Measurements from ENCODE around the gene SPATA9. TPM values are rescaled to one million over a fixed set of nuclear protein-coding genes. Genes with fewer than 3 reads are reported as not detected.

The SPATA9 gene
- total and polyA plus RNA-seq, 2 donors (not counting 3 experiments of a cell fraction or from before 2014, with no cell fraction given), result 0.07 TPM; not detected in 1

DNA sequence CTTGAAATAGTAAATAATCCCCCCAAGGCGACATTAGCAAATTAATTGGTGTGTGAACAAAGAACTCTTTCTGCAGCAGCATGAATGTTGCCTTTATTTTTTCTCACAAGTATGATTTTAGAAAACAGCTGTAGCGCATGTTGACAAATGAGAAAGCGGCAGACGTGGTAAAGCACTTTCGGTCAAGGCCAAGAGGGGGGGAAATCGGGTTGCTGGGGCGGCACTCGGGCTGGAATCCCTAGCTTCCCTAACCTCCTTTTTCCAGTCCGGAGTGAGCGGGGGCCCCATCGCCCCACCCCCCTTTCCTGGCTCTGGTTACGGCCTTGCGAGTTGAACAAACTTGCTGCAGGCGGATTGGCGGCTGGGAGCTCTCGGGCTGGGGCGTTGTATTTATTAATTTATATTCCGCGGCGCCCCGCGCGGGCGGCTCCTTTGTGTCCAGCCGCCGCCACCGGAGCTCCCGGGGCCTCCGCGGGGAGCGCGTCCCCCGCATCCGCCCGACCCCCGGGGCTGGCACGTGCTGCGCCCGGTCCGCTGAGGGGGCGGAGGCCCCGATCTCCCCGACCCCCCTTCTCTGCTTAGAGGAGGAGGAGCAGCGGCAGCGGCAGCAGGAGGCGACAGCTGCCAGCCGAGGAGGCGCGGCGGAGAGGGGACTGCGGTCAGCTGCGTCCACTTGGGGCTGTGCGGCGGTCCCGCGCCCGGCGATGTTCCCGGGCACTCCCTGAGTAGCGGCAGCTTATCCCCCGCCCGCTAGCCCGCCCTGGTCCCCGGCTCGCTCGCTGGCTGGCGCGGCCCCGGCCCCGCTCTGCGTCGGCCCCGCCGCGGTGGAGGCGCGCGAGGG is 48.2 kb upstream of the SPATA9 start, which contains the start of gene RHOBTB3:
TSS of gene RHOBTB3 (plus strand) at position 607 of the 841 bp plus-strand sequence. CDS start 347 bp downstream, outside the sequence.
- TF ChIP-seq, protein P1, sequence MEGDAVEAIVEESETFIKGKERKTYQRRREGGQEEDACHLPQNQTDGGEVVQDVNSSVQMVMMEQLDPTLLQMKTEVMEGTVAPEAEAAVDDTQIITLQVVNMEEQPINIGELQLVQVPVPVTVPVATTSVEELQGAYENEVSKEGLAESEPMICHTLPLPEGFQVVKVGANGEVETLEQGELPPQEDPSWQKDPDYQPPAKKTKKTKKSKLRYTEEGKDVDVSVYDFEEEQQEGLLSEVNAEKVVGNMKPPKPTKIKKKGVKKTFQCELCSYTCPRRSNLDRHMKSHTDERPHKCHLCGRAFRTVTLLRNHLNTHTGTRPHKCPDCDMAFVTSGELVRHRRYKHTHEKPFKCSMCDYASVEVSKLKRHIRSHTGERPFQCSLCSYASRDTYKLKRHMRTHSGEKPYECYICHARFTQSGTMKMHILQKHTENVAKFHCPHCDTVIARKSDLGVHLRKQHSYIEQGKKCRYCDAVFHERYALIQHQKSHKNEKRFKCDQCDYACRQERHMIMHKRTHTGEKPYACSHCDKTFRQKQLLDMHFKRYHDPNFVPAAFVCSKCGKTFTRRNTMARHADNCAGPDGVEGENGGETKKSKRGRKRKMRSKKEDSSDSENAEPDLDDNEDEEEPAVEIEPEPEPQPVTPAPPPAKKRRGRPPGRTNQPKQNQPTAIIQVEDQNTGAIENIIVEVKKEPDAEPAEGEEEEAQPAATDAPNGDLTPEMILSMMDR (IDR thresholded peaks at IDR 0.05; ENCODE audit: extremely low read depth in 1 of 2, insufficient read depth in 1 of 2, low read depth in 1 of 2, low read length in 2 of 2), result peak in 1 of 2 donors; percentile 1
- TF ChIP-seq FOS (IDR thresholded peaks at IDR 0.05; ENCODE audit: borderline replicate concordance, insufficient read depth, low read length), result no peak
- no peak for TF ChIP-seq JUN (IDR thresholded peaks at IDR 0.05; ENCODE audit: borderline replicate concordance, insufficient read depth, insufficient read length, low read depth)
- TF ChIP-seq GATA2 (IDR thresholded peaks at IDR 0.05; ENCODE audit: insufficient read depth, insufficient read length, low read depth, low read length), result no peak
- no peak for TF ChIP-seq EZH2 (IDR thresholded peaks at IDR 0.05; ENCODE audit: borderline replicate concordance, low read depth, low read length, severe bottlenecking)
- TF ChIP-seq POLR2A (IDR thresholded peaks at IDR 0.05; ENCODE audit: low read depth, low read length), result peak; percentile 39
- TF ChIP-seq, protein P2, sequence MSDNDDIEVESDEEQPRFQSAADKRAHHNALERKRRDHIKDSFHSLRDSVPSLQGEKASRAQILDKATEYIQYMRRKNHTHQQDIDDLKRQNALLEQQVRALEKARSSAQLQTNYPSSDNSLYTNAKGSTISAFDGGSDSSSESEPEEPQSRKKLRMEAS (IDR thresholded peaks at IDR 0.05; ENCODE audit: insufficient read depth, insufficient read length), result no peak
- no peak for TF ChIP-seq MYC (IDR thresholded peaks at IDR 0.05; ENCODE audit: low read depth, low read length)
- peak; percentile 79 for TF ChIP-seq POLR2AphosphoS5 (IDR thresholded peaks at IDR 0.05; ENCODE audit: insufficient read depth, low read depth, low read length)
- peak within 1 kb of the TSS; percentile 56 for H3K27ac ChIP-seq (ENCODE audit: insufficient read depth, low read depth, low read length)
- no peaks in the 10 kb centered on the region for H3K9me1 ChIP-seq (replicated peaks; ENCODE audit: control insufficient read depth, extremely low read depth, insufficient read depth, low read length)
- no peaks in the 10 kb centered on the region for H3K27me3 ChIP-seq (ENCODE audit: control insufficient read depth in 2 of 2, insufficient read depth in 2 of 2, low read length in 2 of 2)
- peak; percentile 73 for FAIRE-seq
- CTCF ChIA-PET, result interaction anchor here (0.6 to 2.9 kb wide), 22 partner anchors 10 to 116 kb away, joined by 3 to 41 read pairs (median 4); partner anchors contain the start of gene RFESD
- POLR2A ChIA-PET, result interaction anchor here (0.6 to 1.8 kb wide), 8 partner anchors 11 to 550 kb away, joined by 3 to 6 read pairs (median 4); partner anchors contain the start of genes GLRX and RFESD
- H2AFZ ChIP-seq (ENCODE audit: low read depth, low read length), result peak within 1 kb of the TSS; percentile 2
- H4K20me1 ChIP-seq (replicated peaks; ENCODE audit: control insufficient read depth, extremely low read depth, insufficient read depth, low read length), result no peaks in the 10 kb centered on the region
- peak within 1 kb of the TSS; percentile 35 to 95 (median 74) for H3K4me3 ChIP-seq (replicated peaks in 1 of 3; ENCODE audit: insufficient read depth in 1 of 3, low read depth in 1 of 3, low read length in 3 of 3)
- peak within 1 kb of the TSS; percentile 95 for H3K4me2 ChIP-seq (ENCODE audit: insufficient read depth, low read length)
- intact Hi-C loops (cut with micrococcal nuclease), result loop anchor here (1.0 to 5.0 kb wide), 9 partner anchors 14 to 231 kb away; partner anchors contain the start of genes ARSK, ELL2, GLRX and RFESD
- no peaks in the 10 kb centered on the region for H3K9me3 ChIP-seq (replicated peaks; ENCODE audit: control insufficient read depth, insufficient read depth, low read length)
- BruUV-seq (replicated peaks), result TSS peak; percentile 58
- peaks cover 10% of the 10 kb centered on the region for H3K79me2 ChIP-seq (ENCODE audit: control insufficient read depth, insufficient read depth, low read length)
- dilution Hi-C loops (cut with MboI; ENCODE audit: extremely low pct_ligation_motif_present, low sequenced_read_pairs), result no loop called here
- H3K36me3 ChIP-seq (ENCODE audit: control insufficient read depth in 2 of 2, extremely low read depth in 1 of 2, insufficient read depth in 2 of 2, low read length in 2 of 2), result no peaks in the 10 kb centered on the region
- H3K4me1 ChIP-seq (ENCODE audit: control insufficient read depth, extremely low read depth, insufficient read depth, low read length), result peaks cover 47% of the 10 kb centered on the region
- peak; percentile 88 for DNase-seq (ENCODE audit: low read depth, low spot score)
- H3K9ac ChIP-seq (replicated peaks; ENCODE audit: extremely low read depth, insufficient read depth, low read length), result peak within 1 kb of the TSS; percentile 54
